Osteocyte (in vitro differentiated cells): ENCODE results near the gene ATCAY. TPM values are rescaled to one million over a fixed set of nuclear protein-coding genes. Genes with fewer than 3 reads are reported as not detected.

Source experiments
- DNase-seq: peaks from one replicate; pipeline ENCODE4 v3.0.0; 2021; ENCODE audit warnings: mixed read lengths; ENCODE audit not compliant: unreplicated experiment; ENCODE audit errors: extremely low spot score
- H3K27ac Mint-ChIP-seq: one replicate; pipeline ENCODE4 v1.8.0; 2021; ENCODE audit warnings: mild to moderate bottlenecking, mixed read lengths; ENCODE audit not compliant: unreplicated experiment
- H3K27me3 Mint-ChIP-seq: one replicate; pipeline ENCODE4 v1.8.0; 2021; ENCODE audit warnings: mixed read lengths; ENCODE audit not compliant: unreplicated experiment
- H3K36me3 Mint-ChIP-seq: one replicate; pipeline ENCODE4 v1.8.0; 2021; ENCODE audit warnings: mixed read lengths; ENCODE audit not compliant: unreplicated experiment
- H3K4me1 Mint-ChIP-seq: one replicate; pipeline ENCODE4 v1.8.0; 2021; ENCODE audit warnings: mixed read lengths; ENCODE audit not compliant: unreplicated experiment
- H3K4me3 Mint-ChIP-seq: one replicate; pipeline ENCODE4 v1.8.0; 2021; ENCODE audit warnings: mild to moderate bottlenecking, moderate library complexity, mixed read lengths; ENCODE audit not compliant: unreplicated experiment
- H3K9me3 Mint-ChIP-seq: one replicate; pipeline ENCODE4 v1.8.0; 2021; ENCODE audit warnings: mixed read lengths; ENCODE audit not compliant: unreplicated experiment
- total RNA-seq: library from RNA; stranded (reverse); gene quantifications from 2 replicates; pipeline ENCODE4 v1.2.1, GENCODE V29; 2021
- TF ChIP-seq, protein P1 (sequence below): fragments of 200-600 bp; sonication (generic); IDR thresholded peaks from 2 replicates; pipeline ENCODE4 v1.5.0; 2021; ENCODE audit warnings: antibody characterized with exemption, mild to moderate bottlenecking, moderate library complexity

The ATCAY gene
- total RNA-seq, 1 donor from 2014 or later: not detected

DNA sequence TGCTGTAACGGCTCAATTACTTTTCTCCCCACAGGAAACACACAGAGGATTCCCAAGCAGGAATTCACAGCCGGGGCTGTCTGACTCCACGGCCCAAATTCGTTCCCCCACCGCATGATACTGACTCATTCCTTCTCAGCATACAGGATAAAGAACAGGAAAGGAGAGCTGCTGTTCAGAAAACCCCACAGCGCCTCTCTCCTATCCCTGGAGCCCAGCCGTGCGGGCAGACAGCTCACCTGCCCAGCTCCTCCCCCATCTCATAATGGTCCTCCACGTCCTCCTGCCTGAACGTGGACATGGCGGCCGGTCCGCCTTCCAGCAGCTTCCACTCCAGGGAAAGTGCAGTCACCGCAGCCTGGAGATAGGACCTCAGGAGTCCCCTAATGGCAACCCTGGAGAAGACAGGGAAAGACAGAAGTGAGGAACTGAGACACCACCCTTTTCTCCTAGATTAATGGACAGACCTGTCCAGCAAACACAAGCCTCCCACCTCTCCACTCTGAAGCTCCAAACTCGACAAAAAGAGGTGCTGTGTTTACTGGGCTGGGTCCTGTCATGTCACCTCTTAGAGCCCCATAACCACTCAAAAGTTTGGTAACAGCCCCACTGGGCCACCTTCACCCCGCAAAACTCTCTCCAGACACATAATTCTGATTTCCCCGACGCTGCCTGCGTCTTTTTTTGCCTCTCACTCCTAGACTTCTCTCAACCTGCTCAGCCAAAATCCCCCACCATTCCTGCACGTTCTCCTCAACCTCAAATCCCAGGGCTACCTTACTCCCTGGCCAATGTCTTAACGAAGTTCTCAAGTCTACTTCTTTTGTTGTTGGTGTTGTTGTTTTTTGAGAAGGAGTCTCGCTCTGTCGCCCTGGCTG lies 89.2 kb downstream of the ATCAY start:
- Mint-ChIP-seq H3K9me3 (no peaks in the 10 kb centered on the region), H3K4me1 (peaks cover 25% of the 10 kb centered on the region), H3K4me3 (peak overlapping the region; percentile 97), H3K36me3 (peaks cover 12% of the 10 kb centered on the region), H3K27me3 (no peaks in the 10 kb centered on the region), H3K27ac (peak overlapping the region; percentile 96)
- DNase-seq: no peak
- TF ChIP-seq, protein P1, sequence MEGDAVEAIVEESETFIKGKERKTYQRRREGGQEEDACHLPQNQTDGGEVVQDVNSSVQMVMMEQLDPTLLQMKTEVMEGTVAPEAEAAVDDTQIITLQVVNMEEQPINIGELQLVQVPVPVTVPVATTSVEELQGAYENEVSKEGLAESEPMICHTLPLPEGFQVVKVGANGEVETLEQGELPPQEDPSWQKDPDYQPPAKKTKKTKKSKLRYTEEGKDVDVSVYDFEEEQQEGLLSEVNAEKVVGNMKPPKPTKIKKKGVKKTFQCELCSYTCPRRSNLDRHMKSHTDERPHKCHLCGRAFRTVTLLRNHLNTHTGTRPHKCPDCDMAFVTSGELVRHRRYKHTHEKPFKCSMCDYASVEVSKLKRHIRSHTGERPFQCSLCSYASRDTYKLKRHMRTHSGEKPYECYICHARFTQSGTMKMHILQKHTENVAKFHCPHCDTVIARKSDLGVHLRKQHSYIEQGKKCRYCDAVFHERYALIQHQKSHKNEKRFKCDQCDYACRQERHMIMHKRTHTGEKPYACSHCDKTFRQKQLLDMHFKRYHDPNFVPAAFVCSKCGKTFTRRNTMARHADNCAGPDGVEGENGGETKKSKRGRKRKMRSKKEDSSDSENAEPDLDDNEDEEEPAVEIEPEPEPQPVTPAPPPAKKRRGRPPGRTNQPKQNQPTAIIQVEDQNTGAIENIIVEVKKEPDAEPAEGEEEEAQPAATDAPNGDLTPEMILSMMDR: peak; percentile 42

DNA sequence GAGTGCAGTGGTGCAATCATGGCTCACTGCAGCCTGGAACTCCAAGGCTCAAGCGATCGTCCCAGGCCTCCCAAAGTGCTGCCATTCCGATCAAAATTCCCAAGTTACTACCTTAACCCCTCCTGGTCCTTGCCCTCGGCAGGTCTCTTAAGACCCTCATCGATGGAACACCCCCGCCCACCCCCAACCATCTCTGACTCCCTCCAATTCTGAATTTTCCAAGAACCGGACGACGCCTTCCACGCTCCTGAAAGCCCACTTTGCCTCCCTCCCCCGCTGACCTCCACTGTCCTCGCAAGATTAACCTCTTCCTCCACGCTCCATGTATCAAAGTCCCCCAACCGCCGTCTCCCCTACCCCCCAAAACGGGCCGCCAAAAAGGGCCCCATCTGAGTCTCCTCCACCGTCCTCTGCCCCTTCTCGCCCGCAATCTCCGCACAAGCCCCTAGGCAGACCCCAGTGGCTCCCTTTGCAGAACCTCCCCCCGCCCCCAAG lies 89.9 kb downstream of the ATCAY start:
- peaks cover 25% of the 10 kb centered on the region for H3K4me1 Mint-ChIP-seq
- no peak for DNase-seq
- TF ChIP-seq, protein P1: no peak
- H3K36me3 Mint-ChIP-seq: peaks cover 12% of the 10 kb centered on the region
- peak overlapping the region; percentile 97 for H3K4me3 Mint-ChIP-seq
- no peaks in the 10 kb centered on the region for H3K27me3 Mint-ChIP-seq
- H3K27ac Mint-ChIP-seq: peak overlapping the region; percentile 96
- H3K9me3 Mint-ChIP-seq: no peaks in the 10 kb centered on the region

DNA sequence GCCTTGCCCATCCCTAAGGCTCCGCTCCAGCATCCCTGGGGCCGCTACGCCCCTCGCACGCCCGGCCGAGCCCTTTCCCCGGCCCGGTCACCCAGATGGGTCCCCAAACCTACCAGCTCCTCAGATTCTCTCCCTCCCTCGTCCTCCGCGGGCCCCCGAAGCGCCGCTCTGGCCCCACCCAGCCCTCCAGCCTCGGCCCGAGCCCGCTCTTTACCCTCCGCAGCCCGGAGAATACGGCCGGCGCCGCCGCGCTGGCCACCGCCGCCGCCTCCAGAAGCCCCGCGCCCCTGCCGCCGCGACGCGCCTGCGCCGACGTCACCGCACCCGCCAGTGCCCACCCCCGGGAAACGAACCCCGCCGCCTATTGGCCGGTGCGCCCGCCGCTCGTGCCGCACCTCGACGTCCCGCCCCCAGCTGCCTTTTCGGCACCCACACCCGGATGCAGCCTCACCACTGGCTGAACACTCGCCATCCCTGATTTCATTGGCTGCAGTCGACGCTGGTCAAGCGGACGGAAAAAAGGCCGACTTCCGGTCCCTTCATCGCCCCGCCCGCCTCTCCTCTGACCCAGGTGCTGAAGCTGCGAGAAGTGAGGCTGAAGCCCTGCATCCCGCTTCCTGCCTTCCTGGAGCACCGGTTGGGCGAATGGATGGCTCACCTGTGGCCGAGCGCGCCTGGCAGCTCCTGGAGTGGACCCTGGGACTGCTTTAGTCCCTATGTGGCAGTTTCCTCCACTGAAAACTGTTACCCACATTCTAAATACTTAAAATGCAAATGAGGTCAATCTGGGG lies 90.5 kb downstream of the ATCAY start, which contains the start of gene DAPK3:
Gene DAPK3, minus strand, starts transcription at position 292 of the 791 bp plus-strand sequence. CDS start 1,364 bp downstream, outside the sequence.
- H3K27ac Mint-ChIP-seq: peak within 1 kb of the TSS; percentile 96
- peak within 1 kb of the TSS; percentile 97 for H3K4me3 Mint-ChIP-seq
- no peaks in the 10 kb centered on the region for H3K27me3 Mint-ChIP-seq
- peaks cover 25% of the 10 kb centered on the region for H3K4me1 Mint-ChIP-seq
- no peaks in the 10 kb centered on the region for H3K9me3 Mint-ChIP-seq
- H3K36me3 Mint-ChIP-seq: peaks cover 15% of the 10 kb centered on the region
- TF ChIP-seq, protein P1: no peak
- DNase-seq: peak; percentile 99

DNA sequence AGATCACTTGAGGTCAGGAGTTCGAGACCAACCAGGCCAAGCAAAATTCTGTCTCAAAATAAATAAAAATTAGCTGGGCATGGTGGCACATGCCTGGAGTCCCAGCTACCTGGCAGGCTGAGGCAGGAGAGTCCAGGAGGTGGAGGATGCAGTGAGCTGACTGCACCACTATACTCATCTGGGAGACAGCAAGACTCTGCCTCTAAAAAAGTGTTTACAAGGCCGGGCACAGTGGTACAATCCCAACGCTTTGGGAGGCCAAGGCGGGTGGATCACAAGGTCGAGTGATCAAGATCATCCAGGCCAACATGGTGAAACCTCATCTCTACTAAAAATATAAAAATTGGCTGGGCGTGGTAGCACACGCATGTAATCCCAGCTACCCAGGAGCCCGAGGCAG lies 94.7 kb downstream of the ATCAY start:
- Mint-ChIP-seq H3K27ac (no peak overlapping the region), H3K4me3 (no peak overlapping the region)

More for the DNA sequence above, 94.7 kb downstream of the ATCAY start:
- DNase-seq: no peak
- Mint-ChIP-seq H3K36me3 (peaks cover 31% of the 10 kb centered on the region), H3K9me3 (no peaks in the 10 kb centered on the region), H3K27me3 (no peaks in the 10 kb centered on the region), H3K4me1 (peaks cover under 1% of the 10 kb centered on the region)
- TF ChIP-seq, protein P1: no peak
